ENCODE data around the gene LRRC31.

LRRC31 gene

GRCh38 chr3:169869484-169870220 lies at the start of gene LRRC31:
Gene LRRC31, minus strand, starts transcription at chr3:169869935. Its CDS starts 128 bp downstream, at chr3:169869807.
- no peak for DNase-seq

- DNase-seq: peak; percentile 10
Measured at GRCh38 chr3:169914321-169914720, 44.6 kb upstream of the LRRC31 start.

DNA sequence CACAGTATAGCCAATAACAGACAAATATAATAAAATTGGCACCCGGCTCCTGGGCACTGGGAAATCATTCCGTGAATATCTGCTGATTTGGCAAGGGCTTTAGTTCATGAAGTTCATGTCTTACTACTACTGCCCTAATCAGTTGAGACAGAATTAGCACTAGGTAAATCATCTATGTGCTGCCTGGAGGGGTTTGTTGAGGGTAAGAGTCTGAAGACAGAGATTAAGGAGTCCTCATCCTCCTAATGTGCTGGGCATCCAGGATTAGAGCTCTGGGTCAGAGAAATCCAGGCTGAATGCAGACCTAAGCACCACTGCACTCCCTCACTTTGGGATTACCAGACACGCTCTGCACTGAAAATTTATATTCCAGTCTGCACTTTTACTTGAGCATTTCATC lies 43.6 kb upstream of the LRRC31 start:
- DNase-seq: no peak

DNA sequence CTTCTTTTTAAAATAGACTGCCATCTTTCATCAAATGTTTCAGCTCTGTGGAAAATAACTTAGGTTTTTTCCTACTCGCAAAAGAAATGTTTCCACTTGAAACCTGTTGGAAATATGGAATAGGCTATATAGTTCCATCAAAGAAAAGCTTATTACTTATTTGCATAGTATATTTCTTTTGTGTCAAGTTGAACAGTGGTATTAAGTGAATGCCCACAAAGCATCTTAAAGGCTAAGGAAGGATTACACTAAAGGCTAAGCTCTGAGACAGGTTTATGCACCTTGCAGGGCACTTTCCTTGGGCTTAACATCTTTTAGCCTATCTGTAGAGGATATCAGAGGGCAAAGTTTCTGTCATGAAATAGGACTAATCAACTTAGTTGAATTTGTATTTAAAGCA lies 41.5 kb upstream of the LRRC31 start, which contains the start of gene SAMD7:
SAMD7 (plus strand) TSS at position 301 of the 400 bp plus-strand sequence. CDS start 7,927 bp downstream, outside the sequence.
- no peak for DNase-seq

GRCh38 chr3:169907944-169908343 lies 38.2 kb upstream of the LRRC31 start:
- no peak for DNase-seq

- no peak for DNase-seq
Measured at GRCh38 chr3:169907476-169907875, 37.7 kb upstream of the LRRC31 start.

- DNase-seq: no peak
Measured at GRCh38 chr3:169905404-169905803, 35.7 kb upstream of the LRRC31 start.

GRCh38 chr3:169901453-169901852 lies 31.7 kb upstream of the LRRC31 start:
- no peak for DNase-seq

DNA sequence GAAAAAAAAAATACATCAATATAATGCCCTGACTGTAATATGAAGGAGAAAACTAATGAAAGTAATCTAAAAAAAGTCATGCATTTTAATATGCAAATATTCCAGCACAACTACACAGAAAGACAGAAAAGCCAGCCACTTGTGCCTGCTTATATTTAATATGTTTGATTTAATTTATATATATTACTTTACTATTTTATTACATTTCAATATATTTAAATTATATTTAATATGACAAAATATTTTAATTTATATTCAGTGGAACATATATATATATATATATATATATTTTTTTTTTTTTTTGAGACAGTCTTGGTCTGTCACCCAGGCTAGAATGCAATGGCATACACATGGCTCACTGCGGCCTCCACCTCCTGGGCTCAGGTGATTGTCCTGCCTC lies 27.5 kb upstream of the LRRC31 start:
- no peak for DNase-seq

GRCh38 chr3:169895072-169895471 lies 25.3 kb upstream of the LRRC31 start:
- no peak for DNase-seq

DNA sequence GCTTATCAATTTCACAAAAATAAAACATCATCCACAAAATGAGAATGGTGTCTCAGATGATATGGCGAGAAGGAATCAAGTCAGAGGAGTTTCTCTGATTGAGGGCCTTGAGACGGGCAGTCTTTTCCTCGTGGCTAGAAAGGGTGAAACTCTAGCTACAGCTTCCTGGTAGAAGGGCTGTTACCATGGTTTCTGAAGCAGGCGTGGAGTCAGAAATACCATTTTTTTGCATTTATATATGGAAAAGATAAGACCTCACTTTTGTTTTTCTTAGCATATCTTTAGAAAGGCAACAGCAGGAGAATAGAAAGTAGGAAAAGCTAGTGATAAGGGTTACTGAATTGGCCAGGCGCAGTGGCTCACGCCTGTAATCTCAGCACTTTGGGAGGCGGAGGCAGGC lies 24.4 kb upstream of the LRRC31 start:
- DNase-seq: peak; percentile 31

DNA sequence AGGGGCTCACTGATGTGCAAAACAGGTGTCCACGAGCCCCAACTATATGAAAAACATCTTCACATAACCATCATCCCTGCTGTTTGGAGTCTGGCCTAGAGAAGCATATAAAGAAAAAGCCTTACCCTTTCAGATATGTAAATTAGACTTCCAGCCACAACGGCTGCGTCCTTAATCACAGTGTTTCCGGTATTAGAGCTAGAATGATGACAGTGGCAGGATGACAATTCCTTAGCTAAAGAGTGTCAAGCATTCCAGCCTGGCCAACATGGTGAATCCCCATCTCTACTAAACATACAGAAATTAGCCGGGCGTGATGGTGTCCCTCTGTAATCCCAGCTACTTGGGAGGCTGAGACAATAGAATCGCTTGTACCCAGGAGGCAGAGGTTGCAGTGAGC lies 22.2 kb upstream of the LRRC31 start:
- no peak for DNase-seq

DNA sequence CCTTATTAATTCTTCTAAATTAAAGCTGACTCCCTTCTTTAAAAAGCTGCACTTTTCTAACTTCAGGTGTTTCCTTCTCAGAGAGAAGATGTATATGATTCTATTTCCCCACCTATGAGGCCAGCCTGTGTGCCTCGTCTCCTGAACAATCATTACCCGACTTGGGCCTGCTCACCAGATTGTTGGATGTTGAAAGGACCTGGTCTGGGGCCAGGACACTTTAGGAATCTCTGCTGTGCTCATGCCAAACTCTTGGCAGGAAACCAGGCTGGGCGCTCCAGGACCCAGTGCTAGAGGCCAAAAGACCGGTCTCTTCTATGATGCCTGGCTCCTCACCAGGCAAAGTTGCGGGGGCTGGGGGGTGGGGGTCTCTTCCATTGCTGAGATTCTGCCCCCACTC lies 16.9 kb upstream of the LRRC31 start:
- no peak for DNase-seq

- DNase-seq: no peak
Measured at GRCh38 chr3:169880576-169881250, 11.0 kb upstream of the LRRC31 start.

DNA sequence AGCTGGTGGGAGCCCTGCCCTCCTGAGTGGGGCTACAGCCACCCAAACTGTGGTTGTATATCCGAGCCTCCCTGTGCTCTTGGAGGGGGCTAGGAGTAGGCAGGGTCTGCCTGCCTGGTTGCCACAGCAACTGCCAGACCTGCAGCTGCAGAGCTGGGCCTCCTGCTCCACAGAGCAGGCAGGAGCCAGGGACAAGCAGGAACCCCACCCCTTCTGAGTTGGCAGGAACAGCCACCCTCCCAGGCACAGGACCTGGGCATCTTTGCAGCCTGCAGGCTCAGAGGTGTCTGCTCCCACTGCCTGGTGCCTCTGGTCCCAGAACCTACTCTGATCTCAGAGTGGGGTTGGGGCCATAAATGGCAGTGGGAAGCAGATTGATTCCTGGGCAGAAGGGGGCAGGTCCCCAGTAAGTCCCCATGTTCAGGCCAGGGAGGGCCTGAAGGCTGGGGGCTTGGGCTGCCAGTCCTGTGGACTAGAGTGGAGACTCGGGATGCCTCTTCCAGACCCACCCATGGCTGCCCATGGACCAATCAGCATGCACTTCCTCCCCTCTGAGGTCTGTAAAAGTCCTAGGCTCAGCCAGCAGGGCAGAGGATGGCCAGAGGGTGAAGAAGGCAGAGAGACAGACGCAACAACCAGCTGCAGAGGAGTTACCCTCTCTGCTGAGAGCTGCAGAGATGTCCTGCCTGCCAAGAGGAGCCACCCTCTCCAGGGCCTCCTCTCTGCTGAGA lies 10.3 kb upstream of the LRRC31 start:
- DNase-seq: no peak

DNA sequence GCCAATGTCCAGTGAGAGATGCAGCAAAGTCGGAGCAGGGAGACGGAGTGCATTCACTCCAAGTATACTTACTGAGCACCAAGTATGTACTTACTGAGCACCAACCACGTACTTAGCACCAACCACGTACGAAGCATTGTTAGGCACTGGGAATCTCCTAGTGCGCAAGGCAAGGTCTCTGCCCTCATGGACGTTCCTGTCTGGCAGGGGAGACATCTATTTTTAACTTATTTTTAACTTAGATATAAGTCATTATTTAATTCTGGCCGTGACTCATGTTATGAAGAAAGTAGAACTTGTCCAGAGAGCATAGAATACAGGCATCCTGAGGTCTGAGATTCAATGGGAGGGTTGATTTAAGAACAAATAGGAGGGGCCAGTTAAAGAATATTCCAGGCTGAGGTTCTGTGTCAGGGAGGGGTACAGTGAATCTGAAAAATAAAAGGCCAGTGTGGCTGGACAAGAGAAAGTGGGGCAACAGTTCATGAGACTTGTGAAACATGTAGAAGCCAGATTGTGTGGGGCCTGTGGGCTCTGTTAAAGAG lies 9.3 kb upstream of the LRRC31 start:
- DNase-seq: no peak

GRCh38 chr3:169871129-169871886 lies 1.6 kb upstream of the LRRC31 start:
- DNase-seq: no peak

DNA sequence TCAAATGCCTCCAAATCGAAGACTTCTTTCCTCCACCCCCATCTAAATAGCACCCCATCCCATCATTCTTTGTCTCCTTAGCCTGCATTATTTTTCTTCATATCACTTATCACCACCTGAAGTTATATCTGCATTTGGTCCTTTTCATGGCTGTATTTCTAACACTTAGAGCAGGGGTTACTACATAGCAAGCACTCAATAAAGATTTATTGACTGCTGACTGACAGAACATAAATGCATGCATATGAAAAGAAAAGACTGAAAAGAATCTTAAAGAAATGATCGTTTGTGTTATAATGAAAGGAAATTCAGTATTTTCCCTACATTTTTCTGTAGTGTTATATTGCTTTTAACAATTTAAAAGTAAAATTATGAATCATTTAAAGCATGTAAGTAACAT lies 1.4 kb downstream of the LRRC31 start:
- no peak for DNase-seq

- DNase-seq: no peak
Measured at GRCh38 chr3:169867584-169868210, 2.0 kb downstream of the LRRC31 start.

GRCh38 chr3:169865176-169865767 lies 4.5 kb downstream of the LRRC31 start:
- peak; percentile 66 for DNase-seq

- no peak for DNase-seq
Measured at GRCh38 chr3:169864270-169864669, 5.5 kb downstream of the LRRC31 start.

DNA sequence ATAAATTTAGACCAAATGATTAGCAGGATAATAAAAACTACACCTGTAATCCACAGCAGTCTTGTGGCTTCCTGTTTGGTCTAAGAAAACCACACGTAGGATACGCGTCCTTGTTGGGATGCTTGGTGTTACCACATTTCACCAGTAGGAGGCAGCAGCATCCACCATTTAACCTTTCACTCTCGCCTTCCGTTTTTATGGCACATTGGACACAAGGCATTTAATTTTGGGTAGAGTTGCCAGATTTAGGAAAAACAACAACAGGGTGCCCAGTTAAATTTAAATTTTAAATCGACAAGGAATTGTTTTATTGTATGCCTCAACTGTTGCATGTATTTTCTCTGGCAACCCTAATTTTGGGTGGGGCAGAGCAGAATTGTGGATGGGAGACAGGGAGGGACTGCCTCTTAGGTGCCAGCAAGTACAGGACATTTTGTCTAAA lies 6.3 kb downstream of the LRRC31 start:
- DNase-seq: peak; percentile 84

Measured in hematopoietic multipotent progenitor cell treated with erythropoietin and hydrocortisone succinate and interleukin-3 and kit ligand, for 4 days (in vitro differentiated cells).